H9 (cell line): ENCODE results near the gene WDR20. TPM values are rescaled to one million over a fixed set of nuclear protein-coding genes. Genes with fewer than 3 reads are reported as not detected.

Experiments
- DNase-seq: peaks from one replicate; pipeline ENCODE4 v3.0.0-alpha.2; 2017
- H2AFZ ChIP-seq: one replicate; pipeline ENCODE4 v1.6.1; 2013; ENCODE audit warnings: mild to moderate bottlenecking, low read length, control low read depth, moderate library complexity
- H2AK5ac ChIP-seq: 2 replicates; pipeline ENCODE4 v1.6.1; 2013; ENCODE audit warnings: low read length, control low read depth, mixed read lengths; ENCODE audit not compliant: insufficient read length
- H2BK120ac ChIP-seq: one replicate; pipeline ENCODE4 v1.6.1; 2013; ENCODE audit warnings: low read depth, mild to moderate bottlenecking, low read length, control low read depth, inconsistent platforms; ENCODE audit not compliant: poor library complexity, severe bottlenecking
- H2BK12ac ChIP-seq: 2 replicates; pipeline ENCODE4 v1.6.1; 2013; ENCODE audit warnings: low read length, control low read depth, mixed read lengths, low read depth; ENCODE audit not compliant: insufficient read length
- H2BK15ac ChIP-seq: 2 replicates; pipeline ENCODE4 v1.6.1; 2013; ENCODE audit warnings: low read depth, low read length, control low read depth
- H2BK20ac ChIP-seq: one replicate; pipeline ENCODE4 v1.6.1; 2013; ENCODE audit warnings: low read depth, mild to moderate bottlenecking, low read length, control low read depth, inconsistent platforms; ENCODE audit not compliant: poor library complexity, severe bottlenecking
- H2BK5ac ChIP-seq: 2 replicates; pipeline ENCODE4 v1.6.1; 2013; ENCODE audit warnings: low read length, control low read depth, mixed read lengths; ENCODE audit not compliant: insufficient read length
- H3K14ac ChIP-seq: 2 replicates; pipeline ENCODE4 v1.6.1; 2013; ENCODE audit warnings: low read length, control low read depth; ENCODE audit not compliant: insufficient read depth
- H3K18ac ChIP-seq: 2 replicates; pipeline ENCODE4 v1.6.1; 2013; ENCODE audit warnings: low read depth, mild to moderate bottlenecking, mixed read lengths, low read length, control low read depth; ENCODE audit not compliant: insufficient read length
- H3K23ac ChIP-seq: 2 replicates; pipeline ENCODE4 v1.6.1; 2013; ENCODE audit warnings: low read length, control low read depth, mixed read lengths, low read depth; ENCODE audit not compliant: insufficient read length
- H3K23me2 ChIP-seq: 2 replicates; pipeline ENCODE4 v1.6.1; 2013; ENCODE audit warnings: low read depth, mild to moderate bottlenecking, mixed read lengths, low read length, control low read depth; ENCODE audit not compliant: insufficient read length, poor library complexity, severe bottlenecking
- H3K27ac ChIP-seq: 2 replicates; pipeline ENCODE4 v1.5.1; 2013; ENCODE audit warnings: low read length, control low read depth, mixed read lengths, low read depth; ENCODE audit not compliant: insufficient read length
- H3K27me3 ChIP-seq: 2 replicates; pipeline ENCODE4 v1.6.1; 2013; ENCODE audit warnings: low read length, control low read depth, inconsistent platforms; ENCODE audit not compliant: insufficient read depth
- H3K4ac ChIP-seq: 2 replicates; pipeline ENCODE4 v1.6.1; 2013; ENCODE audit warnings: low read depth, mild to moderate bottlenecking, control low read depth, inconsistent platforms, low read length, moderate library complexity
- H3K4me1 ChIP-seq: 2 replicates; pipeline ENCODE4 v1.6.1; 2013; ENCODE audit warnings: low read length, control low read depth, inconsistent platforms; ENCODE audit not compliant: insufficient read depth
- H3K4me2 ChIP-seq: 2 replicates; pipeline ENCODE4 v1.6.1; 2013; ENCODE audit warnings: low read length, control low read depth, mixed read lengths; ENCODE audit not compliant: insufficient read length, insufficient read depth
- H3K56ac ChIP-seq: 2 replicates; pipeline ENCODE4 v1.6.1; 2013; ENCODE audit warnings: low read depth, mild to moderate bottlenecking, mixed read lengths, low read length, control low read depth; ENCODE audit not compliant: insufficient read length
- H3K79me1 ChIP-seq: 2 replicates; pipeline ENCODE4 v1.6.1; 2013; ENCODE audit warnings: low read depth, mild to moderate bottlenecking, moderate library complexity, low read length, control low read depth, inconsistent platforms; ENCODE audit not compliant: insufficient read depth, poor library complexity, severe bottlenecking
- H3K79me2 ChIP-seq: 2 replicates; pipeline ENCODE4 v1.6.1; 2013; ENCODE audit warnings: low read length, control low read depth, inconsistent platforms; ENCODE audit not compliant: insufficient read depth
- H3K9ac ChIP-seq: 2 replicates; pipeline ENCODE4 v1.6.1; 2013; ENCODE audit warnings: low read length, control low read depth, mixed read lengths; ENCODE audit not compliant: insufficient read length; ENCODE audit errors: extremely low read depth
- H3K9me3 ChIP-seq: one replicate; pipeline ENCODE4 v1.6.1; 2013; ENCODE audit warnings: low read depth, low read length, inconsistent platforms; ENCODE audit not compliant: control insufficient read depth
- H3T11ph ChIP-seq: one replicate; pipeline ENCODE4 v1.6.1; 2013; ENCODE audit warnings: mild to moderate bottlenecking, low read length, control low read depth, inconsistent platforms
- H4K20me1 ChIP-seq: one replicate; pipeline ENCODE4 v1.6.1; 2013; ENCODE audit not compliant: control insufficient read depth, insufficient read length, insufficient read depth
- H4K5ac ChIP-seq: 2 replicates; pipeline ENCODE4 v1.6.1; 2013; ENCODE audit warnings: low read depth, mild to moderate bottlenecking, mixed read lengths, low read length, control low read depth; ENCODE audit not compliant: insufficient read length
- H4K8ac ChIP-seq: replicated peaks from 2 replicates; pipeline ENCODE4 v1.6.1; 2013; ENCODE audit warnings: low read length, control low read depth, mixed read lengths, low read depth; ENCODE audit not compliant: insufficient read length
- H4K91ac ChIP-seq: 2 replicates; pipeline ENCODE4 v1.6.1; 2013; ENCODE audit warnings: low read depth, mild to moderate bottlenecking, moderate library complexity, mixed read lengths, low read length, control low read depth; ENCODE audit not compliant: insufficient read length
- H3K27ac Mint-ChIP-seq, 3 experiments: 2 replicates in 2 of 3; 3 replicates in 1 of 3; pipeline ENCODE4 v1.8.0; 2020 to 2021; ENCODE audit warnings: mixed read lengths in 3 of 3, mild to moderate bottlenecking in 1 of 3, moderate library complexity in 1 of 3
- H3K27me3 Mint-ChIP-seq: 2 replicates; pipeline ENCODE4 v1.8.0; 2021; ENCODE audit warnings: low read depth, mild to moderate bottlenecking, moderate library complexity, mixed read lengths
- H3K36me3 Mint-ChIP-seq, 3 experiments: 2 replicates in 2 of 3; 3 replicates in 1 of 3; pipeline ENCODE4 v1.8.0; 2020 to 2021; ENCODE audit warnings: low read depth in 3 of 3, mixed read lengths in 3 of 3; ENCODE audit not compliant: insufficient read depth in 1 of 3
- H3K4me1 Mint-ChIP-seq, 2 experiments: 2 replicates each; pipeline ENCODE4 v1.8.0; 2020; ENCODE audit warnings: mixed read lengths in 2 of 2
- H3K4me3 Mint-ChIP-seq, 2 experiments: 2 replicates in 1 of 2; 3 replicates in 1 of 2; pipeline ENCODE4 v1.8.0; 2020 to 2021; ENCODE audit warnings: mild to moderate bottlenecking in 2 of 2, mixed read lengths in 2 of 2, moderate library complexity in 1 of 2
- H3K9me3 Mint-ChIP-seq, 2 experiments: 2 replicates in 1 of 2; 3 replicates in 1 of 2; pipeline ENCODE4 v1.8.0; 2020; ENCODE audit warnings: mild to moderate bottlenecking in 2 of 2, mixed read lengths in 2 of 2, moderate library complexity in 1 of 2
- WGBS: extraction: QIAGEN DNeasy Blood & Tissue Kit; methylation state at CpG from one replicate; pipeline ENCODE4 v1.1.7; 2013; ENCODE audit warnings: missing lambda C conversion rate, low lambda C conversion rate, mixed read lengths; ENCODE audit not compliant: insufficient read length; ENCODE audit errors: extremely low coverage; 5-methylcytosine and 5-hydroxymethylcytosine counted together
- total RNA-seq: library from RNA; stranded (reverse); gene quantifications from 2 replicates; pipeline ENCODE4 v1.2.1, GENCODE V29; 2021
- TF ChIP-seq, protein P1 (sequence below): fragments of 200-600 bp; sonication (generic); conservative IDR thresholded peaks from 3 replicates; pipeline ENCODE4 v1.8.0; 2021; ENCODE audit warnings: antibody characterized with exemption, mild to moderate bottlenecking

The WDR20 gene
- total RNA-seq, 1 experiment from 2014 or later, result 31.6 TPM

DNA sequence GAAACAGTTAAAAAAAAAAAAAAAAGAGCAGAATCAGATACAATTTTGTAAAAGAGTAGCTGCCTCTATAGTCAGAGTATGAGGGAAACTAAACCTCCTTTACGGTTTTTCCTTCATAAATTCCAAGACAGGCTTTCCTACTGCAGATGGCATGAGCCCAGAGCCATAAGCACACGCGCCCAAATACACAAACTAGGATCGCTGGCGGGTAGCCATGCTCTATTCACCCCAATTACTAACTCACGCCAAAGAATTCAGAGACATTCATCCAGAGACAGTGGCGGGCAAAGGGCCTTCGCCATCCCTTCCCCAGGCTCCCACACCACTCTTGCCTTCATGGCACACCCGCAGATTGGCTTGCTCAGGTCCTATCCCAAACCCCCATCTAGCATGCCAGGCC, 117.0 kb downstream of the WDR20 start:
- Mint-ChIP-seq H3K36me3 (no peaks in the 10 kb centered on the region), H3K9me3 (no peaks in the 10 kb centered on the region; a peak in 1 of 5 replicates), H3K27me3 (no peaks in the 10 kb centered on the region; the same call in 1 of the 2 replicates), H3K4me3 (no peak overlapping the region), H3K4me1 (no peaks in the 10 kb centered on the region), H3K27ac (no peak overlapping the region)
- no peak overlapping the region for H3K18ac ChIP-seq
- TF ChIP-seq, protein P1, sequence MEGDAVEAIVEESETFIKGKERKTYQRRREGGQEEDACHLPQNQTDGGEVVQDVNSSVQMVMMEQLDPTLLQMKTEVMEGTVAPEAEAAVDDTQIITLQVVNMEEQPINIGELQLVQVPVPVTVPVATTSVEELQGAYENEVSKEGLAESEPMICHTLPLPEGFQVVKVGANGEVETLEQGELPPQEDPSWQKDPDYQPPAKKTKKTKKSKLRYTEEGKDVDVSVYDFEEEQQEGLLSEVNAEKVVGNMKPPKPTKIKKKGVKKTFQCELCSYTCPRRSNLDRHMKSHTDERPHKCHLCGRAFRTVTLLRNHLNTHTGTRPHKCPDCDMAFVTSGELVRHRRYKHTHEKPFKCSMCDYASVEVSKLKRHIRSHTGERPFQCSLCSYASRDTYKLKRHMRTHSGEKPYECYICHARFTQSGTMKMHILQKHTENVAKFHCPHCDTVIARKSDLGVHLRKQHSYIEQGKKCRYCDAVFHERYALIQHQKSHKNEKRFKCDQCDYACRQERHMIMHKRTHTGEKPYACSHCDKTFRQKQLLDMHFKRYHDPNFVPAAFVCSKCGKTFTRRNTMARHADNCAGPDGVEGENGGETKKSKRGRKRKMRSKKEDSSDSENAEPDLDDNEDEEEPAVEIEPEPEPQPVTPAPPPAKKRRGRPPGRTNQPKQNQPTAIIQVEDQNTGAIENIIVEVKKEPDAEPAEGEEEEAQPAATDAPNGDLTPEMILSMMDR, result no peak
- H4K91ac ChIP-seq, result no peak overlapping the region
- no peak overlapping the region for H2BK12ac ChIP-seq
- no peak overlapping the region for H3K23ac ChIP-seq
- no peak for DNase-seq
- no peak overlapping the region for H3K27ac ChIP-seq
- H3K56ac ChIP-seq, result no peak overlapping the region
- H3K79me1 ChIP-seq, result no peaks in the 10 kb centered on the region
- WGBS, result no CpG with 5 or more reads among the region's 9 CpGs
- no peaks in the 10 kb centered on the region for H4K20me1 ChIP-seq
- no peak overlapping the region for H3K9ac ChIP-seq
- H2AFZ ChIP-seq, result no peak overlapping the region
- H2BK20ac ChIP-seq, result no peak overlapping the region
- H2BK5ac ChIP-seq, result no peak overlapping the region
- no peak overlapping the region for H2BK120ac ChIP-seq
- no peaks in the 10 kb centered on the region for H3K27me3 ChIP-seq
- no peak overlapping the region for H3K14ac ChIP-seq
- H3T11ph ChIP-seq, result no peak overlapping the region
- H3K79me2 ChIP-seq, result no peaks in the 10 kb centered on the region
- no peaks in the 10 kb centered on the region for H3K4me1 ChIP-seq
- H2AK5ac ChIP-seq, result no peak overlapping the region
- no peak overlapping the region for H4K8ac ChIP-seq
- H3K4ac ChIP-seq, result no peak overlapping the region
- no peaks in the 10 kb centered on the region for H3K9me3 ChIP-seq
- no peak overlapping the region for H3K4me2 ChIP-seq
- no peak overlapping the region for H2BK15ac ChIP-seq
- H3K23me2 ChIP-seq, result no peaks in the 10 kb centered on the region
- H4K5ac ChIP-seq, result no peak overlapping the region
